ENCODE measurements around the gene SHANK1. TPM values are rescaled to one million over a fixed set of nuclear protein-coding genes. Genes with fewer than 3 reads are reported as not detected.
A peak's percentile ranks its signal among the peaks of the same experiment; 100 is the strongest.

Gene SHANK1
- total RNA-seq, 1 donor from 2014 or later = 0.23 TPM

DNA sequence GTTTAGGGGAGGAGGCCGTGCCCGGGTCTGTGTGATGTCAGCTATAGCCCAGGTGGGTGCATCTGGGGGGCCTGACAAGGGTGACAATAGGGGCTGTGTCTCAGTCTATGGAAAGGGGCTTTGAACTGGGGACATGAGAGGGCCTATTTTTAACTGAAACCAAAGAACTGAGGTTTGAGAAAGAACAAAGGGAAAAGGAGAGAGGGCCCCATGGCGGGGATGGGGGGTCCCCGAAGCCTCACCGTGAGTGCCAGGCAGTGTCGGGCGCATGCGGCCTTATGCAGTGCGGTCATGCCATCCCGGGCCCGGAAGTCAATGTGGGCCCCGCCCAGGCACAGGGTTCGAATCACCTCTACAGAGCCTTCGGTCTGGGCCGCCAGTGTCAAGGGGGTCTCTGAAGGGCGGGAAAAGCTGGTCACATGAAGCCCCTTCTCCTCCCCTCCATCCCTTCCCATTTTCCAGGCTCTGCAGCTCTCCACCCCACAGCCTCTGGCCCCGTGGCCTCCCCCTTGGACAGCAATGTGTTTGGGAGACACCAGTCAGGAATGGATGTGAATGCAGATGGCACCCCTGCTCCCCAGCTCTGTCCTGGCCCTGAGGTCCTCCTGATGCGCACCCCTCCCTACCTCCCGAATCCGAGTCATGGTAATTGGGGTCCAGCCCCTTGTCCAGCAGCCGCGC lies 5.9 kb downstream of the SHANK1 start:
- DNase-seq (ENCODE audit: low spot score) (no peak), ATAC-seq (no peak)

DNA sequence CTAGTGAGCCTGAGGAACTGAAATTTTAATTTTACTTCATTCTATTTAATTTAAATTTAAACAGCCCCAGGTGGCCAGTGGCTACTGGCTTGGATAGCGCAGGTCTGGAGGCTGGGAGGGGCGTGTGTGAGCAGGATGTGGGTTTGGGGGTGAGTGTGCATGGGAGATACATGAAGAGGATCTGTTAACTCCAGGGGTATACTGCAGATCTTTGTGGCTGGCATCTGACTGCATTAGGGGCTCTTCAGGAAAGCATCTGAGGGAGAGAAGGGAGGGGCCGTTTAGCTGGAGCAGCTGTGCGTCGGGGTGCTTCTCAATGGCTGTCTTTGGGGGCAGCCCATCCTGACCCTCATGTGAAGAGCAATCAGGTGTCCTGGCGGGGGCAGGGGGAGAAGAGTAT lies 6.8 kb downstream of the SHANK1 start:
- no peak for ATAC-seq
- no peak for DNase-seq (ENCODE audit: low spot score)

DNA sequence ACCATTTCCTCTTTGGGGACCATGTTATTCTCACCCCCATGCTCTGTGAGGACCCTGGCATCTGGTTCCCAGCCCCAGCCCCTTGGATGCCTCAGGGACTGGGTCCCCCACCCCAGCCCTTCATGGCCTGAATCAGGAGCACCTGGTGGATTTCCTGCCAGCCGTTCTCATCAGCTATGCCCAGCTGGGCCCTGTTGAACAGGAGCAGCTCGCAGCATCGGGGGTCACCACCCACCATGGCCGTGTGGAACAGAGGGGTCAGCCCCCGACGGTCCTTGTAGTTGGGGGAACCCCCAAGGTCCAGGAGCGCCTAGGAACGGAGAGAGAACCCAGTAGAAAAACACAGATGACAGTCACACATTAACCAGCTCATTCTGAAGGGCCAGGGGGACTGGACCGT lies 7.8 kb downstream of the SHANK1 start:
- ATAC-seq (no peak), DNase-seq (ENCODE audit: low spot score) (no peak)

DNA sequence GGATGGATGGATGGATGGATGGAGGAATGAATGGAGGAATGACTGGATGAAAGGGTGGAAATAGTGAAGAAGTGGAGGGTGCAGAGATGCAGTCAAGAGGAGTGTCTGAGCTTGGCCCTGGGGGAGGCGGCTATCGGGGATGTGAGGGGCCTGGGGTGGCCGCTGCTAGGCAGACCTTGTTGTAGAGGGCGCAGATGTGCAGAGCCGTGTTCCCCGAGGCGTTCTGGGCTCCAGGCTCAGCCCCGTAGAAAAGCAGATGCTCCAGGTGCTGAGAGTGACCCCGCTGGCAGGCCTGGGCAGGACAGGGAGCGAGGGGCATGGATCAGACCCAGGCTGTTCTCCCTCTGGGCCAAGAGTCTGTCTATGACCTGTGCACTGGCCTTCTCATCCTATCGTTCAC lies 8.4 kb downstream of the SHANK1 start:
- DNase-seq (ENCODE audit: low spot score) (no peak), ATAC-seq (no peak)

DNA sequence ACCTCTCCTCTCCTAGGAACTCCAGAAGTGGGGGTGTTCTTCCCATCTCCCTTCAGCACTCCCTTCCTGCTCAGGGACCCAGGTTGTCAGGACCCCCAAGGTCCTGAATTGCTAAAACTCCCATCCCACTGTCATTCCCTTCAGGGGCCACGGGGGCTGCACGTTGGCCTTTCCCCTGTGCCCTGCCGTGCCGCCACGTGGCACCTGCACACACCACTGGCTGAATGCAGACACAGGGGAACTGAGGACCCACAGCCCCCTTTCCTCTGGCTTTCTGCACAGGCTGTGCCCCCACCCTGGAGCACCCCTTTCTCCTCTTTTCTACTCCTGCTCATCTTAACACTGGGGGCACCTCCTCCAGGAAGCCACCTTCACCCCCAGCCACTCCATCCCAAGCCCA lies 9.0 kb downstream of the SHANK1 start:
- ATAC-seq = no peak
- no peak for DNase-seq (ENCODE audit: low spot score)

DNA sequence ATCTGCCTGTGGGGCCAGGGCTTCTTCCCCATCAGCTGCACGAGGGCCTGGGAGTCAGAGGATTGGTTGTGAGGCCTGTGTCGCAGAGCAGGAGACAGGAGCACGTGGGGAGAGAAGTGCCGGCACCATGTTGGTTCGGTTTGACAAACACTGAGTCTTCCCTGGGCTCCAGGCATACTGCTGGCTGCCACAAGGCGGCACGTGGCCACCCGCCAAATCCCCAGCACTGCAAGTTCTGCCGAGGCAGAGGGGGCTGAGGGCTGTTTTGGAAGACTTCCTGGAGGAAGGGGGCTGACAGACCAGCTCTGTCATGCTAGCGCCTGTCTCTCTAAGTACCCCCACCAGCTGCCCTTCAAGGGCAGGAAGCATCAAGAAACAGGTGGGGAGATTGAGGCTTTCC lies 9.5 kb downstream of the SHANK1 start:
- ATAC-seq (no peak), DNase-seq (ENCODE audit: low spot score) (no peak)

DNA sequence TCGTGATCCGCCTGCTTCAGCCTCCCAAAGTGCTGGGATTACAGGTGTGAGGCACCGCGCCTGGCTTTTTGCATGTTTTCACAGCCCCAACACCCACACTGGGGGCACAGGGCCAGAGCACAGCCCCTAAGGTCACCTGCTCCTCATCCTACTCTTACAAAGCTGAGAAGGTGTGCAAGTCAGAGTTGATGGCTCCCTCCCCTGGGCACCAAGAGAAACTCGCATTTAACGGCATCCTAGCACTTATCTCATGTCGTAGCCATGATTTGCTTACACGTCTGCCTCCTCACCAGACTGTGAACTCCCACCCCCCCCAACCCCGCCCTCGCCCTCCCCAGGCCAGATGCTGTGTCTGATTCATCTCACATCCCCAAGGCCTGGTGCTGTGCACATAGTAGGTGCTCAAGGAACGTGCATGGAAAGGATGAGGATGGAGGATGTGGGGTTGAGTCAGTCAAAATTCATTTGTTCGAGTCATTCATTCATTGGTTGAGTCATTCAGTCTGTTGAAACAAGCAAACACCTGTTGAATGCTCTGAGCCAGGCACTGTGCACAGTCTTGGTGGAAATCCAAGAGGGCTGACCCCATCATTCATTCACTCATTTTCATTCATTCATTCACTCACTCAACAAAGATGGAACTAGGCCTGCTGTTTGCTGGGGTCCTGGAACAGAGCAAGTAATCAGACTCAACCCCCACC lies 11.3 kb downstream of the SHANK1 start:
- no peak for ATAC-seq
- DNase-seq (ENCODE audit: low spot score) = no peak

DNA sequence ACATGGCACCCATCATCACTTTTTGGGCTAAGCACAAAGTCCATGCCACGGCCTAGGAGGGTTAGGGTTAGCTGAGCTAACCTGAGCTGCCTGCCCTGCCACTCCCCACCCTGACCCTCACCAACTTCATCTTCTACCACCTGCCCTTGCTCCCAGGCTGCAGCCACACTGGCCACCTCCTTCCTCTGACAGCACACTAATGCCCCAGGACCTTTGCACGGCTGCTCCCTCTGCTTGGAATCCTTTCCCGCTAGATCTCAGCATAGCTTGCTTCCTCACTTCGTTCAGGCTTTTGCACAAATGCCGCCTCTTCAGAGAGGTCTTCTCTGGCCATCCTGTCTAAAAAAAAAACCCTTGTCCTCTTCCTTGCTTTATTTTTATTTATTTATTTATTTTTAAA lies 13.2 kb downstream of the SHANK1 start:
- DNase-seq (ENCODE audit: low spot score) (no peak), ATAC-seq (no peak)

DNA sequence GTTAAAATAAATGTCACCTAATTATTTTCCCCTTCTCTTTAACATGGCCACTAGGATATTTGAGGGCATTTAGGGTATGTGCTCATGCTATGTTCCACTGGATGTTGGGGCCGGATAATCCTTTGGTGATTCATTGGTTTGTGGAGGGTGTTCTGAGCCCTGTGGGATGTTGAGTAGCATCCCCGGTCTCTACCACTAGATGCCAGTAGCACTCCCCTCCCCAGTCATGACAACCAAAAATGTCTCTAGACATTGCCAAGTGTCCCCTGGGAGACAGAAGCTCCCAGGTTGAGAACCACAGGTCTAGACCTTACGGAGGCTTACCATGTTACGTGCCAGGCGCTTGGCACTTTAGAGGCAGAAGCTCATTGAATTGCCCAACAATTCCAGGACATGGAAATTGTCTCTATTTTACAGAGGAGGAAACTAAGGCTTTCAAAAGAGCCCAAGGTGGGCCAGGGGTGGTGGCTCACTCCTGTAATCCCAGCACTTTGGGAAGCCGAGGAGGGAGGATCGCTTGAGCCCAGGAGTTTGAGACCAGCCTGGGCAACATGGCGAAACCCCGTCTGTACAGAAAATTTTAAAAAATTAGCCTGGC lies 14.1 kb downstream of the SHANK1 start:
- ATAC-seq = peak; percentile 72
- DNase-seq (ENCODE audit: low spot score) = no peak

DNA sequence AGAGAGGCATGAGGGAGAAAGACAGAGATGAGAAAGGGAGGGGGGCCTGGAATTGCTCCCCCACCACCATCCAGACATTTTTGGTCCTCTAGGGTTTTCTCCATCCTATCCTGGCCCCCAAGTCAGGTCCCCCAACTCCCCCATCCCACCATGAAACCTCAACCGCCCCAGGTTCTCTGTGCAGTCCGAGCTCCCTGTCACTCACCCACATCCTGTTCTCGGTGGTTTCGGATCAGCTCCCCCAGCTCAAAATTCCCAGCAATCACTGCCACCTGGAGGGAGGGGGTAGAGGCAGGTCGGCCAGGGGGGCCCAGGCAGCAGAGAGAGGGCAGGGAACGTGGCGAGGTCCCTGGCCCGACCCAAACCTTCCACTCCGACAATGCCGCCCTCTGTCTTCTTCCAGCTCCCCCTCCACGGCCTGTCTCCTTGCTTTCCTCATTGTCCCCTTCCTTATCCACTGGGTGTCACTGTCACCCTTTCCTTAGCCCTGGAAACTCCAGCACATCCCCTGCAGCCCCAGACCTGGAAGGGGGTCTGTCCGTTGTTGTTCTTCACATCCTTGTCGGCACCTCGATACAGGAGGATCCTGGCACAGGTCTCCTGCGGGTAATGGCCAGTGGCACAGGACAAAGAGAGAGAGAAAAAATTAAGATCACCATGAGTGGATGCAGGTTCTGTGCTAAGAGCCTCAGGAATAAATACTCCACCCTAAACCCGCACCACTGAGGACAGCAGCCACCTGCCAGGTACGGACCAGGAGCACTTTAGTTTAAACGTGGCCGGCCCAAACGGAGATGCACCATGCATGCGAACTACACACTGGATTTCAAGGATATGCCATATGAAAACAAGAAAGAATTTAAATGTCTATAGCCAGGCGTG lies 15.4 kb downstream of the SHANK1 start:
- DNase-seq (ENCODE audit: low spot score) (no peak), ATAC-seq (no peak)

DNA sequence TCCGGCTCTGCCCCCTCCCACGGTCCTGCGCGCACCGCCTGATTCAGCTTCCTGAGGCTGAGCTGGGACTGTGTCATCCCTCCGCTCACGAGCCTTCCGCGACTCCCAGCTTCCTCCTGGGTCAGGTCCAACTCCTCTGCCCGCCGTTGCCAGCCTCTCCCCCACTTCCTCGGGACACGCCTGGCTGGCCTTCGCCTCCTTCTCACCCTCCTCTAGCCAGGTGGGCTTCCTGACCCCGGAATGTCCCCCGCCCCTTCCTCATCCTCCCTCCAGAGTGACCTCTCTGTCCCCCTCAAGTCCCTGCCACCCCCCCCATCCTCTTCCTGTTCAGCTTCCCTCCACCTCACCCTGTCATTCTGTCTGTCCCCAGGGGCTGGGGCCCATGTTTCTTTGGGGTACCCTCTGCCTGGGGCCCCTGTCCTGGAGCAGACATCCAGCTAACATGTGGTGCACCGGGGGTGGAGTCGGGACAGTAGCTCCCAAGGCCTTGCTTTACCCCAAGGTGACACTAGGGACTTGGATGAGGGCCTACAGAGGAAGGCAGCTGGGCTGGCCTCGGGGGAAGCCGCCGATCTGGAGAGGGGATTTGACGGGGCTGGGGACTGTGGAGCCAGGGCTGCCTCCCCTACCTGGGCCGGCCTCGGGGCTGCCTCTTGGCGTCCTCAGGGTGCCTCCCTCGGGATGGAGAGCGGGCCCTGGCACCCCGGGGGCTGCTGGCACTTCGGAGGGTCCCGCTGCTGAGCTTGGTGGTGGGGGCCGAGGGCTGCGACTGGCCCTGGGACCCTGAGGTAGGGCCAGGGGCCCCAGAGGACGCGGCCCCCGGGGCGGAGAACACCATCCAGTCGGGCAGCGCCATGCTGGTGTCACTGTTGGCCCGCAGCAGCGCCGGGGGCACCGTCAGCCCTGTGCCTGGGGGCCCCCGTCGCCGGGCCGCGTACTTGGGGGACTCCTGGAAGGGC lies 16.5 kb downstream of the SHANK1 start:
- ATAC-seq (no peak), DNase-seq (ENCODE audit: low spot score) (no peak)

DNA sequence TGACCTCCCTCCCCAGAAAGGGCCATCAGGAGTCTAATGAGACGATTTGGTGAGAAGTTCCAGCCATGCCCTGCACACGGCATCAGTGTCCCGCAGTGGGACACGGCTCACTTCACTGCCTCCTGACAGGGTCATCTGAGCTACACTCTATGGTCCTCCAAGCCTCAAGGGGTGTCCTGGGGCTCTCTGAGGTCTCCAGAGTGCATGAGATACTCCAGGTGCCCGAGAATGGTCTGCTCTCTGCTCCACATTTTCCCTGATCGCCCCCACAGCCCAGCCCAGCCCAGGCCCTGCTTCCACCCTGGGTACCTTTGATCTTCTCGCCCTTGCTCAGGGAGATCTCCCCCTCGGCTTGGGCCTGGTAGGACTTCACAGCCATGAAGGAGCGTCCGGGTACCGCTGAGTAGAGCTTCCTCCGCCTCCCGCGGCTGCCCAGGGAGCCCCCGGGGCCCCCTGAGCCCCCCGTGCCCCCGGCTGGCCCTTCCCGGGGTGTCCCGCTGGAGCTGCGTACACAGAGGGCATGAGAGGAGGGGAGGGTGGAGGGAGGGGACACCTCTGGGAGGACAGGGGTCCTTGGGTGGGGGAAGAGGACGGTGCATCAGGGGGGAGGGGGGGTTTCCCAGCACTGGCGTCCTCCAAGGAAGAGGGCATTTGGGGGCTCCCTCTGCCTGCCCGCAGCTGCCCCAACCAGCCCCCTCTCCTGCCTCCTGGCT lies 17.3 kb downstream of the SHANK1 start:
- no peak for DNase-seq (ENCODE audit: low spot score)
- no peak for ATAC-seq

DNA sequence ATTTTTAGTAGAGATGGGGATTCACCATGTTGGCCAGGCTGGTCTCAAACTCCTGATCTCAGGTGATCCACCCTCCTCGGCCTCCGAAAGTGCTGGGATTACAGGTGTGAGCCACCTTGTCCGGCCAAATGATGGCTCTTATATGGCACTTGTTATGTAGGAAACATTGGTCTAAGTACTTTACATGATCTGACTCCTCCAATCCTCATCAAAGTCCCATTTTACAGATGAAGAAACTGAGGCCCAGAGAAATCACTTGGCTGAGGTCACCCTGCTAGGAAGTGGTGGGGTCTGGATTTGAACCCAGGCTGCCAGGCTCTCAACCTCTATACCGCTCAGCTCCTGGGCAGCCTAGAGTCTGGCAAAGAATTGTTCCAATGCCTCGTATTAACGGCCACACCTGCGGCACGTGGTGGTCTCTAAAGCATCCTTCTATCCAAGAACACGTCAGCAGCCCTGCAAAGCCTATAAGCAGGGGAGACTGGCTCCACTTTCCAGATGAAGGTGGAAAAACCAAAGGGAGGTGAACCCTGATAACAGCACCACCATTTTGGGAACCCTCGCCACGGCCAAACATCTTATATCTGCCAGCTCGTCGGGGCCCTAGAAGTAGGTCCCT lies 18.1 kb downstream of the SHANK1 start:
- no peak for ATAC-seq
- no peak for DNase-seq (ENCODE audit: low spot score)

DNA sequence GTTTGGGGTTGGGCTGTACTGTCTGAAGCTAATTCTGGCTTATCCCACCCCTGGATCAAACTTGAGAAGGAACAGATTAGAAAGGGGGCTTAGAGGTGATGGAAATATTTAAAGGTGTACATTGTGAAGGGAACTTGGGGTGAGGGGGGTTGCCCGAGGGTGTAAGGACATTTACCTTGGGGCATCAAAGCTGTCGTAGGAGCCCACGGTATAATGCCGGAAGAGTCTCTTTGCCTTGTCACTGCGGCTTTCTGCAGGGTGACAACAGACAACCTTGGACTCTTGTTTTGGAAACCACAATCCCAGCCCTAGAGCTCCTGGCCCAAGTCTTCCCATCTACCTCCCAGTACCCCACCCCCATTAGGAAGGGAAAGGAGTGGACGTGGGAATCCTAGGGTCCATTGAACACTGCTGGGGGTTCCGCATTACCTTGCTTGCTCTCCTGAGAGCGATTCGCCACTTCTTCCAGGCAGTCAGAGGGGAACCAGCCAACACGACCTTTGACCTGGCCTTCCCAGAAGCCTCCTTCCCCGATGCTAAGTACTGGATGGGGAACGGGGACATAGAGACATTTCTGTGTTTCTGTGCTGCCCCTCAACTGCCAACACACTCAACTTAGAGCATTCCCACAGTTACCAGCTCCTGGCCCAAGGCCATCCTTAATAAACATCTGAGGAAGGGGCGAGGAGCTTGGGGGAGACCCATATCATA lies 22.0 kb downstream of the SHANK1 start:
- DNase-seq (ENCODE audit: low spot score) (no peak), ATAC-seq (no peak)

DNA sequence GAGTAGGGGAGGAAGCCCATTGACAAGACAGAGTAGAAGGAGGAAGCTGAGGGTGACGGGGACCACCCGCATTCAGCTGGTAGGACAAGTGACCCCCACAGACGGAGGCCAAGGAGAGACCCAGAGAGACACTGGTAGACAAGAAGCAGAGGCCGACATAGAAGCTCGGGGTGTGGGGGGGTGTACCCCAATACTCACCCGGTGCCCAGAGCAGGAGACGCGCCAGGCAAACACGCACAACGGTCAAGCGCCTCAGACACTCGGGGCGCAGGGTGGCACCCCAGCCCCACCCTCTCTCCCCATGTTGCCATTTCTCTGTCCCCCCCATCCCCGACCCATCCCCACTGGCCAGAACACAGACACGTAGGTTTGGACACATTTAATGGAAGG lies 23.5 kb downstream of the SHANK1 start:
- ATAC-seq = no peak
- DNase-seq (ENCODE audit: low spot score) = no peak

DNA sequence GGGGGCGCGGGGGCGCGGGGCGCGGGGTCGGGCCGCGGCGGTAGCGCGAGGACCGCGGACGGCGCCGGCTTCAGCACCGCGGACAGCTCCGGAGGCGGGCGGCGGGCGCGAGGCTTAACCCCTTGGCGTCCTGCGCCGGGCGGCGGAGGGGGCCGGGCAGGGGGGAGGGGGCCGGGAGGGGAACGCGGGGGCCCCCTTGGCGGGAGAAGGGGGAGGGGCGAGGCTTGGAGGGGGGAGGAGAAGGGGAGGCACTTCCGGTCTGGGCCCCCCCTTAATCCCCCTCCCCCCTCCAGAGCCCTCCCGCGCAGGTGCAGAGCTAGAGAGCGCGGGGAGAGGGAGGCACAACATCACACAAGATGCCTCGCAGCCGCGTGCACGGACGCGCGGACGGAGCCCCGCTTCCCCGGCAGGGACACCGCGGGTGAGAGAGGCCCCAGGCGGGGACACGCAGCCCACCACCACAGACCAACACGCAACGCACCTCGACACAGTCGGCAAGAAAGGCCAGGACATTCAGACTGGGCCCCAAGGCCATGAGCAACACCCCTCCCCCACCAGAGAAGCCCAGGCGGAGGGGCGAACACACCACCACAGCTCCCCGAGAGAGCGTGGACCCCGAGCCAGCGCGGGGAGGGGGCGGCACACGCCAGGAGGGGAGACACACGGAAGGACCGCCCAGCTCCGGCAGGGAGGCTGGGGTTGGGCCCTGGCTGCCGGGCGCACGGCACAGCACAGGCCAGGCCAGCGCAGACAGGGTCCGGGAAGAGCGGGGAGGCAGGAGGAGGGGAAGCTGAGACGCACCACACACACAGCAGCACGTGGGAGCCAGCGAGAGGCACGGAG lies 24.1 kb downstream of the SHANK1 start:
- ATAC-seq (peak; percentile 37), DNase-seq (ENCODE audit: low spot score) (no peak)

DNA sequence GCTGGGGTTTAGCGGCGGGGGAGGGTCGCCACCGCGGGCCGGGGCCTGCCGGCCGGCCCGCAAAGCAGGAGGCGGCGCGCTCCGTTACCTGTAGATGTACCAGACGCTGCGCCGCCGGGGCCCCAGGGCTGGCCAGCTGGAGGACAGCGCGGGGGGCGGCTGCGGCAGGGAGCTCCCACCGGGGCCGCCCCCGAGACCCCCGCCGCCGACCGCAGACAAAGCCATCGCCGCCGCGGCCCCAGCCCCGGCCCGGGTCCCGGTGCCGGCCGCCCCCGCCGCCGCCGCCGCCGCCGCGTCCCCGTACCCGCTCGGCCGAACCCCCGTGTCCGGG lies 24.8 kb downstream of the SHANK1 start:
- ATAC-seq (no peak), DNase-seq (ENCODE audit: low spot score) (no peak)

Measured in left lobe of liver (tissue), 2 donors.